Activated CD4-positive, alpha-beta T cell treated with anti-CD3 and anti-CD28 coated beads for 24 hours (primary cell): Measurements from ENCODE around the gene MPND.

Source experiments
- DNase-seq, 2 donors: peaks; one replicate each; pipeline ENCODE4 v3.0.0-alpha.2; 2020; ENCODE audit warnings: low read depth in 2 of 2

MPND gene

DNA sequence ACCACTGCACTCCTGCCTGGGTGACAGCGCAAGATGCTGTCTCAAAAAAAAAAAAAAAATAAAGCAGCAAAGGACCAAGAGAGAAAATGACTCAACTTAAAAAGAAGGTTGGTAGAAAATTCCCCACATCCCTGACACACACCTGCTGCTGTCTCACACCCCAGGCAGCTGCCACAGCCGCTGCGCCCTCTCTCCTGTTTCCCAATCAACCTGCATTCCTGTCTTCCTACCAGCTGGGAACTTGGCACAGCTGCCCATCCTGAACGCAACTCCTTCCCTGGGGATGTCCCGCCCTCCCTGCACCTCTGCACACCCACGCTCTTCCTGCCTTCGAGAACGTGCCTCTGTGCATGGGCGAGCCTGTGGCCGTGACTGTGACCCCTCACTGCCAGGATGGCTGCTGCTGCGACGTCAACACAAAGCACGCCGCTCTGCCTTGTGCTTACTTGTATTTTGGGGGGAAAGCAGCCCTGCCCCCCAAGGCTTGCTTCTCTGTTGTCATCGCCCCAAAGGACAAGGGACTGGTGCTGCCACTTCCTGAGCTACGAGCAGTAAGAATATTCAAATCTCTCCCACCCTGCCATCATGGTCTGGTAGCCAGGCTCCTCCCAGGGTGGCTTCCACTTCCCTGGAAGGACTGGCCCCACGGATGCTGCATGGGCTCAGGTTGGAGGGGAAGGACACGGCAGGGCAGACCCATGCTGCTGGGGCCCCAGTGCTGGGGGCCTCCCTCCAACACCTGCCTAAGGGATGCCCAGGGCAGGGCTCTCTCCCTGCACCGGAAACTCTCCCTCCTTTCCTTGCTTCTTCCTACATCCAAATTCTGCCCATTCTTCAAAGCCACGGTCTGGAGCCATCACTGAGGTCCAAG, 36.3 kb downstream of the MPND start:
- DNase-seq = peak in 1 of 2 donors; percentile 35

GRCh38 chr19:4380254-4380727, 36.9 kb downstream of the MPND start:
- DNase-seq = no peak

GRCh38 chr19:4385291-4386040, 42.1 kb downstream of the MPND start:
- no peak for DNase-seq

GRCh38 chr19:4386041-4386782, 42.9 kb downstream of the MPND start:
- DNase-seq = no peak

DNA sequence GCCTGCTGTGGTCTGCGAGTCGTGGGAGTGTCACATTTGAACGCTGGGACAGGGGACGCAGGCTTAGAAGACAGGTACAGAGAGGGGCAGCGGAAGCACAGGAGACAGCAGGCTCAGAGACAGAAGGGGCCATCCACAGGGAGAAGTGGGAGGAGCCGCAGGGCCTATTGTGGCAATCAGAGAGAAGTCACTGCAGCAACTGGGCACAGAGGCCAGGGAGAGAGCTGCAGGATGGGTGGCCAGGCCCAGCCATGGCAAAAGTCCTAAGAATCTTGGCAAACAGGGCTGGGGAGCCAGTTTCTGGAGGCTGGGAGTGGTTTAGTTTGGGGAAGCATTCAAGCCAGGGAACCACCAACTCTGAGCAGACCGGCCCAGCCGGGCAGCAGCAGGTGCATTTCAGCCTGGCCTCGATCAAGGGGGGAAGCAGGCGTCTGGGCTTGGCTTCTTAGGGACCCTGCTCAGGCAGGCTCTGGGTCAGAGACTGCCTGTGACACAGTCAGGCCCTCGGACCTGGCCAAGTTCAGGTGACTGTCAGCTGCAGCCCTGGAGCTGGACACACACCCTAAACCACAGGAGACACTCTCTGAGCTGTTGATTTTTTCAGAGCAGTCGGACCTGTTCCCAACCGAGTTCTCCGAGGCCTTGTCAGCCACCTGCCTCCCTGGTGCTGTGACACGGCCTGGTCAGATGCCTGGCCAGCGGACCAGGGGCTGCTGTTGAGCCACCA, 45.1 kb downstream of the MPND start:
- DNase-seq = no peak

- no peak for DNase-seq
These were observed 45.7 kb downstream of the MPND start for GRCh38 chr19:4389064-4389375.

DNA sequence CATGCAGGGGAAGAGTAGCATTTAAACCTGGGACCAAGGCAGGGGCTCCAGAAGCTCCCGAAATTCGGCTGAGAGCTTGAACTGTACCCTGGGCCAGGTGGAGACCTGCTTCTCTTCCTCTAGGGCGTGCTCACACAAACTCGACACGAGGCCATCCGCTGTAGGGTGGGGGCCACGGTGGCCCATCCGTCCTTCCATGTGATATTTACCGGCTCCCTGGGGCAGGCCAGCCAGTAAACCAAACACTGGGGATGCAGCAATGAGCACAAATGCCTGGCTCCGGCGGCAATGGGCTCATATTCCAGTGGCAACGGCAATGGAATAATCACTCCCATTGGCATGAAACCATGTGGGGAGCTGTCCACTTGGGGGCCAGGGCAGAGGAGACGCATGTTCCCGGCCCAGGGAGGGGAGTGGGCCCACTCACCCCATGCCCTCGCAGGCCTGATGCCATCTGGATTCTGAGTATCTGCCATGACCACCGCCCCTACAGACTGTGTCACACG, 46.2 kb downstream of the MPND start:
- DNase-seq = no peak

- no peak for DNase-seq
These were observed 46.7 kb downstream of the MPND start for GRCh38 chr19:4390017-4390566.

GRCh38 chr19:4390567-4391305, 47.4 kb downstream of the MPND start:
- DNase-seq = no peak

DNA sequence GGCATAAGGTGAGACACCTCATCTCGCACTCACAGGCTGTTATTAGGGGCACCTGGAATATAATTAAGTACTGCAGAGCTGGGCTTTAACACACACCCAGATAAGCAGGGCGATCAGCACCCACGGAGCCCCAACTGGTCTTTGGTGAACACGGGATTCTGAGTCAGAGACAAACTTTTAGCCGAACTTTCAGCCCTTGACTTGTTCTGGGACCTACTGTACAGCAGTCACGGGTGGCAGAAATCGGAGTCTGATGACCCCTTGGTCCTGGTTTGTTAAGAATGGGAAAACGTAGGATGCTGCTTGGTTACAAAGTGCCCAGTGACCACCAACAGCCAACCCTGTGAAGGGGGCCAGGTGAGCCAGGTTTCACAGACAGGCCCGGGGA, 47.9 kb downstream of the MPND start:
- no peak for DNase-seq

DNA sequence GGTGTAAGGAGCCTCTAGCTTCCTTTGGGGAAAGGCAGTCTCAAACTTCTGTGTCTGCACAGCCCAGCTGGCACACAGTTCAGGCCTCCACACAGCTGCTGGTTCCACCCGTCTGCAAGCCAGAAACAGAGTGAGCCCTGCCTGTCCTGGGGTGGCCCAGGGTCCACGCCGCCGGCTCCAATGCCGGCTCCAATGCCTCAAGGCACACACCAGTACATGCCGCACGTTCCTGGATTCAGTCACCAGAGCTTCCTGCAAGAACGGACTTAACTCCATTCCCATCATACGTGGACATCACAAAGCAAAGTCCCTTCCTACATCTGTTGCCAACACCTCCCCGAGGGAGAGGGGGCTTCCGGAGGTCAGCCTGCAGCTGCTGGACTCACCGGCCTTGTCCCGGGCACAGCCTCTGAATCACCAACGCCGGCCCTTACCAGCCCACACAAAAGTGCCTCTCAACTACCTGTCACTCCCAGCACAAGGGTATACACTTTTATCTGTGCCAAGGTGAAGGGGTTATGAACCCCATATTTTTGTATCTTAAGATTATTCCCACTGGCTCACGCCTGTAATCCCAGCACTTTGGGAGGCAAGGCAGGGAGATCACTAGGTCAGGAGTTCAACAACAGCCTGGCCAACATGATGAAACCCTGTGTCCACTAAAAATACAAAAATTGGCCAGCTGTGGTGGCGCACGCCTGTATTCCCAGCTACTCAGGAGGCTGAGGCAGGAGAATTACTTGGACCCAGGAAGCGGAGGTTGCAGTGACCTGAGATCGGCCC, 48.5 kb downstream of the MPND start:
- DNase-seq = no peak

DNA sequence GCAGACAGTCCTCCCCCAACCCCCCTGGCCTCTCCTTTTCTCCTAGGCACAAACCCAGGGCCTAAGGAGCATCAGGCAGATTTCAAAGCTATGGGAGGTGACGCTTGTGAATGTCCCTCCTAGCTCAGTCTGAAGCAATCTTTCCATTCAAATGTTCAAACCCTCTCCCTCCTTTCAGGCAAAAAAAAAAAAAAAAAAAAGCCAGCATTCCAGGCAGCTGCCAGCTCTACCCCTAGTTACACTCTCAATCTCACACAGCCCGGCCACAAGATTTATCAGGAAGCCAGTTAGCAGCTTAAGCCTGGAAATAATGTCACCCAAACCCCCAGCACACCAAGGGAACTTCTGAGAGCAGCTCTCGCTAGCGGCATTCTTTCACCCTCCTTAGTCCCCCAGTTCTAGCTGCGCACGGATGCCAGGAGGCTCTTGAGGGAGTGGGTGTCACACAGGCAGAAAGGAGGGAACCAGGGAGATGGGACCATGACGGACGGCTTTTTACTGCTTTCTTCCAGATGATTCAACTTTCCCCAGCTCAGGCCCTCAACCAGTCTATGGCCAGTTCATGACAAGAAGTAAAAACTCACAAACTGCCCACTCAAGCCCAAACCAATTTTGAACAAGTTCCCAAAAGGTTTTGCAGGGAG, 50.7 kb downstream of the MPND start:
- no peak for DNase-seq

DNA sequence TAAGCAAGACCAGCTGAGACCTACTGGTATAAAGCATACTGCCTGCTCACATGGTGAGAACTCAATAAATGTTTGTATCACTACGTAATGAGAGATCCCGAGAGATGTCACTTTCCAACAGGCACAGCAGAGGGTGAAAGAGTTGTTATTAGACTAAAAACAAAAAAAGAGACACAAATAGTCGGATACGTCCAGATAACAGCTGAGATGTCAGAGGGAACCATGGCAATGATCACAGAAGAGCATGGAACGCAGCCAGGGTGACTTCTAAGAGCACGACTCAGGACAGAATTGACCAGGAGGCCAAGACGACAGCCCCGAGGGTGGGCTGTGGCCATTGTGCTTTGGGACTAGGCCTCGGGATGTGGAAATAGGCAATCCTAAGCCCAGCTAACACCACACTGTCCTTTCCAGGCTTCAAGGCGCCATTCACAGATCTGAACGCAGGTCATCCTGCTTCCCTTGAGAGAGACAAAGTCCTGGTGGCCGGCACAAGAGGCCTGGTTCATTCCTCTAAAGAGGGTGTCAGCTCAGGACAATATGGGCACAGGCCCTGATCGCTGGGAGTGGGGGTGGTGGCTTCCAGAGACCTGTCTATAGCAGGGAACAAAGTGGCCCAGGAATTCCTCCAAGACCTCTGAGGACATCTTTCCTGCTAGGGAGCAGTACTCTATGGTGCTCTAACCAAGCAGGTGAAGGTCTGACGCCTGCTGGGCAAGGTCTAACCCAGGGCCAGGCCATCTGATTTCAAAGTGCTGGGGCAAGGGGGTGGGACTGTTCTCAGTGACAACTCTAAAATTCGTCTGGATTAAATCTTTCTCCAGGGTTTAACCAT, 53.8 kb downstream of the MPND start:
- DNase-seq = no peak

GRCh38 chr19:4399812-4400134, 56.4 kb downstream of the MPND start:
- no peak for DNase-seq

DNA sequence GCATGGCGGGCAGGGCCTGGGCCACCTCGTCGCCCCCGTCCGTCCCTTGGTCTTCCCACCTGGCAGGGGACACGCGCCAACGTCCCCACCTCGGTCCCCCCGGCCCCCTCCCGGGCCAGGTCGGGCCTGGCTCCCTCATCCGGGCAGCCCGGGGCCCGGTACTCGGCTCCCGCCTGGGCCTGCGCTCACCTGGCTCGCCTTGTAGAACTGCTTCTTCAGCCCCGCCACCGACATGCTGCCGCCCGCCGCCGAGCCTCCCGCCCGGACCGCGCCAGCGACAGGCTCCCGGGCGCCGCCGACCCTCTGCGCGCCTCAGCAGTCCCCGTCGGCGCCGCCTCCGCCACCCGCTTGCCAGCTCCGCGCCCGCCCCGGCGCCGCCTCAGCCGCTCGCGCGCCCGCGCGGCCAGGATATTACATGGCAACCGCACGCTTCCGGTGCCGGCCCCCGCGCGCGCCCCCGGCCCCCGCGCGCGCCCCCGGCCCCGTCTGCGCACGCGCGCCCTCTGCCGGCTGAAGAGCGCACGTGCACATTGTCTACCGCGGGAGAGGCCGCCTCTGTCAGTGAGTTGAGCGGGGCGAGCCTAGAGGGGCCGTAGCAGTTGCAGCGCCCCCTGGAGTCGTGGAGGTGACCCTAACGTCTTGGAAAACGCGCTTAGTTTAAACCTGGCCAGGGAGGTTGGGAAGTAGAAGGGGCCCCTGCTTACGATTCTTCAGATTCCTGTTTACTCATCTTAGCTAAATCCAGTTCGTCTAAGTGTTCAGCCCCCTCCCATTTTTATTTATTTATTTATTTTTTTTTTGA, 57.0 kb downstream of the MPND start, which contains the start of gene SH3GL1:
Gene SH3GL1 (minus strand): TSS at position 413 of the 802 bp plus-strand sequence. CDS start 179 bp downstream, at position 234.
- peak; percentile 89 to 90 for DNase-seq

- no peak for DNase-seq
These were observed 58.4 kb downstream of the MPND start for GRCh38 chr19:4401769-4402170.
